Liver (tissue), 9 donors: ENCODE results near the gene SRRD. TPM values are rescaled to one million over a fixed set of nuclear protein-coding genes. Genes with fewer than 3 reads are reported as not detected.

Experiments used
- DNase-seq: peaks from one replicate; pipeline ENCODE4 v3.0.0-alpha.2; 2017; ENCODE audit warnings: low spot score
- H3K27ac ChIP-seq, 2 donors: one replicate each; pipeline ENCODE4 v1.7.0; 2013; ENCODE audit warnings: inconsistent platforms in 2 of 2, low read length in 2 of 2, control low read depth in 1 of 2, low read depth in 1 of 2, mild to moderate bottlenecking in 1 of 2
- H3K27me3 ChIP-seq, 4 donors: one replicate each; pipeline versions ENCODE4 v1.6.1 to v1.7.0; 2013; ENCODE audit warnings: low read length in 3 of 4, inconsistent platforms in 1 of 4, mild to moderate bottlenecking in 1 of 4, moderate library complexity in 1 of 4; ENCODE audit not compliant: control insufficient read depth in 4 of 4, insufficient read depth in 4 of 4
- H3K36me3 ChIP-seq, 4 donors: one replicate each; pipeline versions ENCODE4 v1.6.1 to v1.7.0; 2013; ENCODE audit warnings: low read length in 3 of 4, mild to moderate bottlenecking in 3 of 4, low read depth in 1 of 4, moderate library complexity in 1 of 4; ENCODE audit not compliant: control insufficient read depth in 4 of 4, insufficient read depth in 3 of 4
- H3K4me1 ChIP-seq, 4 donors: one replicate each; pipeline versions ENCODE4 v1.6.1 to v1.7.0; 2013; ENCODE audit warnings: low read length in 3 of 4, mild to moderate bottlenecking in 3 of 4, moderate library complexity in 1 of 4; ENCODE audit not compliant: control insufficient read depth in 4 of 4, insufficient read depth in 4 of 4
- H3K4me3 ChIP-seq, 3 donors: one replicate each; pipeline versions ENCODE4 v1.6.1 to v1.7.0; 2013; ENCODE audit warnings: low read length in 3 of 3, control low read depth in 1 of 3, low read depth in 1 of 3, mild to moderate bottlenecking in 1 of 3
- H3K9ac ChIP-seq, 2 donors: one replicate each; pipeline ENCODE4 v1.7.0; 2013; ENCODE audit warnings: low read length in 2 of 2, mild to moderate bottlenecking in 2 of 2, moderate library complexity in 2 of 2, control low read depth in 1 of 2, low read depth in 1 of 2
- H3K9me3 ChIP-seq, 4 donors: one replicate each; pipeline versions ENCODE4 v1.6.1 to v1.7.0; 2013; ENCODE audit warnings: low read length in 3 of 4; ENCODE audit not compliant: control insufficient read depth in 4 of 4
- ATF3 ChIP-seq: IDR thresholded peaks from 2 replicates; pipeline ENCODE4 v1.6.1; 2016; ENCODE audit warnings: antibody characterized with exemption
- CTCF ChIP-seq: fragments of 150-350 bp; IDR thresholded peaks from 2 replicates; pipeline ENCODE4 v1.5.1; 2017; ENCODE audit warnings: improper control_type of control experiment, low read depth, low read length; ENCODE audit not compliant: missing input control
- EGR1 ChIP-seq, 2 donors: IDR thresholded peaks; 2 replicates each; pipeline ENCODE4 v1.6.1; 2016 to 2018; ENCODE audit warnings: antibody characterized with exemption in 2 of 2, low read depth in 2 of 2
- FOXA1 ChIP-seq: IDR thresholded peaks from 2 replicates; pipeline ENCODE4 v1.6.1; 2016; ENCODE audit warnings: antibody characterized with exemption
- FOXA2 ChIP-seq: IDR thresholded peaks from 2 replicates; pipeline ENCODE4 v1.6.1; 2016; ENCODE audit warnings: antibody characterized with exemption
- GABPA ChIP-seq, 2 donors: IDR thresholded peaks in 1 of 2; conservative IDR thresholded peaks in 1 of 2; 2 replicates each; pipeline ENCODE4 v1.6.1; 2016; ENCODE audit warnings: antibody characterized with exemption in 2 of 2, mild to moderate bottlenecking in 1 of 2, moderate library complexity in 1 of 2
- HNF4A ChIP-seq, 2 donors: conservative IDR thresholded peaks; 2 replicates each; pipeline ENCODE4 v1.6.1; 2016; ENCODE audit warnings: antibody characterized with exemption in 2 of 2, mild to moderate bottlenecking in 2 of 2
- HNF4G ChIP-seq: IDR thresholded peaks from 2 replicates; pipeline ENCODE4 v1.6.1; 2016; ENCODE audit warnings: antibody characterized with exemption
- MAX ChIP-seq: IDR thresholded peaks from 2 replicates; pipeline ENCODE4 v1.6.1; 2016; ENCODE audit warnings: antibody characterized with exemption
- NR2F2 ChIP-seq: IDR thresholded peaks from 2 replicates; pipeline ENCODE4 v1.6.1; 2016; ENCODE audit warnings: antibody characterized with exemption
- REST ChIP-seq: IDR thresholded peaks from 2 replicates; pipeline ENCODE4 v1.6.1; 2016; ENCODE audit warnings: antibody characterized with exemption, mild to moderate bottlenecking
- RXRA ChIP-seq, 2 donors: IDR thresholded peaks; 2 replicates each; pipeline ENCODE4 v1.6.1; 2017 to 2018; ENCODE audit warnings: antibody characterized with exemption in 2 of 2, mild to moderate bottlenecking in 1 of 2
- TAF1 ChIP-seq: conservative IDR thresholded peaks from 2 replicates; pipeline ENCODE4 v1.6.1; 2016; ENCODE audit warnings: antibody characterized with exemption, mild to moderate bottlenecking
- YY1 ChIP-seq: IDR thresholded peaks from 2 replicates; pipeline ENCODE4 v1.6.1; 2016; ENCODE audit warnings: antibody characterized with exemption, mild to moderate bottlenecking
- ZBTB33 ChIP-seq: IDR thresholded peaks from 2 replicates; pipeline ENCODE4 v1.6.1; 2016; ENCODE audit warnings: antibody characterized with exemption
- WGBS: extraction: QIAGEN DNeasy Blood & Tissue Kit; methylation state at CpG from one replicate; pipeline ENCODE4 v1.1.7; 2013; 5-methylcytosine and 5-hydroxymethylcytosine counted together
- polyA plus RNA-seq, 2 donors: library from polyadenylated mRNA; stranded (reverse) in 1 of 2; unstranded in 1 of 2; fragments of 200-250 nt in 1 of 2; fragments of >200 nt in 1 of 2; fragmentation: Nextera tagmentation in 1 of 2; extraction: Ambion mirVana in 1 of 2; gene quantifications; one replicate each; pipeline versions ENCODE4 v1.2.1 to v1.2.3, GENCODE V29; 2013 to 2015
- total RNA-seq, 2 donors: library from RNA; depleted of rRNA; stranded (reverse); fragments of >200 nt; gene quantifications; one replicate each; pipeline ENCODE4 v1.2.3, GENCODE V29; 2014
- donor health status: healthy.
- donor health status: healthy.
- donor health status: healthy.
- donor health status: healthy.
- donor health status: healthy.

The SRRD gene
- total and polyA plus RNA-seq, 4 donors: 8.7 to 18.6 (median 13.6) TPM

GRCh38 chr22:26487996-26488395, 4.3 kb downstream of the SRRD start:
- Histone ChIP-seq H3K36me3 (peaks cover 3 to 44% (median 42%) of the 10 kb centered on the region in 4 donors), H3K27ac (no peak overlapping the region), H3K9ac (no peak overlapping the region), H3K4me3 (no peak overlapping the region), H3K27me3 (no peaks in the 10 kb centered on the region), H3K4me1 (peaks cover 0 to 20% (median 16%) of the 10 kb centered on the region in 4 donors), H3K9me3 (no peaks in the 10 kb centered on the region)
- no peak for TF ChIP-seq EGR1 (IDR thresholded peaks at IDR 0.05; ENCODE audit: low read depth in 2 of 2)
- no peak for TF ChIP-seq GABPA (IDR thresholded peaks at IDR 0.05 in 1 of 2, conservative IDR thresholded peaks at IDR 0.05 in 1 of 2)
- TF ChIP-seq CTCF: no peak
- no peak for TF ChIP-seq MAX
- TF ChIP-seq YY1: no peak
- TF ChIP-seq NR2F2: no peak
- TF ChIP-seq FOXA2: no peak
- no peak for TF ChIP-seq TAF1
- TF ChIP-seq ATF3: no peak
- TF ChIP-seq RXRA (IDR thresholded peaks at IDR 0.05): no peak
- no peak for TF ChIP-seq REST
- TF ChIP-seq ZBTB33: no peak
- no peak for TF ChIP-seq HNF4G
- no peak for DNase-seq
- 54% methylated on average over 3 of the region's 3 CpGs for WGBS

GRCh38 chr22:26489447-26490036, 5.9 kb downstream of the SRRD start:
- H3K9ac ChIP-seq: no peak overlapping the region
- no peak for DNase-seq
- peaks cover 0 to 12% (median 8%) of the 10 kb centered on the region in 4 donors for H3K4me1 ChIP-seq
- no peak overlapping the region for H3K4me3 ChIP-seq
- TF ChIP-seq MAX (no peak), CTCF (no peak), RXRA (IDR thresholded peaks at IDR 0.05) (no peak), TAF1 (no peak), HNF4G (no peak), HNF4A (conservative IDR thresholded peaks at IDR 0.05) (no peak), FOXA1 (no peak), GABPA (IDR thresholded peaks at IDR 0.05 in 1 of 2, conservative IDR thresholded peaks at IDR 0.05 in 1 of 2) (no peak)
- H3K27ac ChIP-seq: no peak overlapping the region
- H3K9me3 ChIP-seq: no peaks in the 10 kb centered on the region
- H3K27me3 ChIP-seq: no peaks in the 10 kb centered on the region
- peaks cover 8 to 59% (median 57%) of the 10 kb centered on the region in 4 donors for H3K36me3 ChIP-seq
- 82% methylated on average over 4 of the region's 4 CpGs for WGBS
